Neural cell (in vitro differentiated cells): Measurements from ENCODE around the gene SPDL1.

Experiments
- CTCF ChIP-seq: fragments of 450-650 bp; IDR thresholded peaks from 2 replicates; pipeline ENCODE4 v1.5.1; 2014; ENCODE audit warnings: antibody characterized with exemption, mild to moderate bottlenecking, moderate library complexity; ENCODE audit not compliant: poor library complexity, severe bottlenecking
- EZH2 ChIP-seq: fragments of 200-600, 300-800 bp; shearing (Covaris generic), sonication (generic); IDR thresholded peaks from 2 replicates; pipeline ENCODE4 v1.6.1; 2014; ENCODE audit warnings: antibody characterized with exemption, low read length, borderline replicate concordance, mild to moderate bottlenecking; ENCODE audit not compliant: insufficient read depth, poor library complexity, severe bottlenecking

- TF ChIP-seq CTCF (no peak), EZH2 (no peak)
Observed at GRCh38 chr5:169652057-169652456, 68.5 kb downstream of the SPDL1 start.
